ENCODE measurements around the gene PLA2G2D.
A peak's percentile ranks its signal among the peaks of the same experiment; 100 is the strongest.

PLA2G2D gene

GRCh38 chr1:20090119-20090518 is 29.2 kb downstream of the PLA2G2D start:
- no peak for TF ChIP-seq POLR2AphosphoS5 (IDR thresholded peaks at IDR 0.05; ENCODE audit: low read depth)
- TF ChIP-seq SPI1 (IDR thresholded peaks at IDR 0.05; ENCODE audit: borderline replicate concordance, low read depth), result no peak
- TF ChIP-seq GABPA (IDR thresholded peaks at IDR 0.05; ENCODE audit: low read depth), result no peak
- TF ChIP-seq CTCF (IDR thresholded peaks at IDR 0.05; ENCODE audit: insufficient read depth, low read length), result no peak
- no peak for TF ChIP-seq REST (IDR thresholded peaks at IDR 0.05; ENCODE audit: insufficient replicate concordance, low read depth)
- Histone ChIP-seq H3K4me3 (replicated peaks; ENCODE audit: insufficient read depth, low read length) (no peak overlapping the region), H3K27ac (replicated peaks) (no peak overlapping the region), H3K27me3 (ENCODE audit: insufficient read depth, poor library complexity, severe bottlenecking) (peaks cover 3% of the 10 kb centered on the region)
- no peak for DNase-seq (ENCODE audit: low read depth in 1 of 2, low spot score in 1 of 2)

- no peak for DNase-seq (ENCODE audit: low read depth in 1 of 2, low spot score in 1 of 2)
- Histone ChIP-seq H3K27me3 (ENCODE audit: insufficient read depth, poor library complexity, severe bottlenecking) (peaks cover 6% of the 10 kb centered on the region), H3K4me3 (replicated peaks; ENCODE audit: insufficient read depth, low read length) (no peak overlapping the region), H3K27ac (replicated peaks) (no peak overlapping the region)
- TF ChIP-seq POLR2AphosphoS5 (IDR thresholded peaks at IDR 0.05; ENCODE audit: low read depth), result no peak
- TF ChIP-seq CTCF (IDR thresholded peaks at IDR 0.05; ENCODE audit: insufficient read depth, low read length), result no peak
- TF ChIP-seq REST (IDR thresholded peaks at IDR 0.05; ENCODE audit: insufficient replicate concordance, low read depth), result no peak
- no peak for TF ChIP-seq SPI1 (IDR thresholded peaks at IDR 0.05; ENCODE audit: borderline replicate concordance, low read depth)
- TF ChIP-seq GABPA (IDR thresholded peaks at IDR 0.05; ENCODE audit: low read depth), result no peak
Measured at GRCh38 chr1:20089328-20090077, 29.8 kb downstream of the PLA2G2D start.

GRCh38 chr1:20087668-20088067 is 31.7 kb downstream of the PLA2G2D start:
- Histone ChIP-seq H3K27me3 (ENCODE audit: insufficient read depth, poor library complexity, severe bottlenecking) (peaks cover 6% of the 10 kb centered on the region), H3K27ac (replicated peaks) (no peak overlapping the region), H3K4me3 (replicated peaks; ENCODE audit: insufficient read depth, low read length) (no peak overlapping the region)
- TF ChIP-seq SPI1 (IDR thresholded peaks at IDR 0.05; ENCODE audit: borderline replicate concordance, low read depth) (no peak), GABPA (IDR thresholded peaks at IDR 0.05; ENCODE audit: low read depth) (no peak), POLR2AphosphoS5 (IDR thresholded peaks at IDR 0.05; ENCODE audit: low read depth) (no peak), CTCF (IDR thresholded peaks at IDR 0.05; ENCODE audit: insufficient read depth, low read length) (peak; percentile 18), REST (IDR thresholded peaks at IDR 0.05; ENCODE audit: insufficient replicate concordance, low read depth) (no peak)
- no peak for DNase-seq (ENCODE audit: low read depth in 1 of 2, low spot score in 1 of 2)

Measured in HL-60 (cell line).